ENCODE measurements around the gene SHD. TPM values are rescaled to one million over a fixed set of nuclear protein-coding genes. Genes with fewer than 3 reads are reported as not detected.

Gene SHD
- total and polyA plus RNA-seq, 12 donors: 0.03 to 0.37 (median 0.24) TPM; not detected in 8

DNA sequence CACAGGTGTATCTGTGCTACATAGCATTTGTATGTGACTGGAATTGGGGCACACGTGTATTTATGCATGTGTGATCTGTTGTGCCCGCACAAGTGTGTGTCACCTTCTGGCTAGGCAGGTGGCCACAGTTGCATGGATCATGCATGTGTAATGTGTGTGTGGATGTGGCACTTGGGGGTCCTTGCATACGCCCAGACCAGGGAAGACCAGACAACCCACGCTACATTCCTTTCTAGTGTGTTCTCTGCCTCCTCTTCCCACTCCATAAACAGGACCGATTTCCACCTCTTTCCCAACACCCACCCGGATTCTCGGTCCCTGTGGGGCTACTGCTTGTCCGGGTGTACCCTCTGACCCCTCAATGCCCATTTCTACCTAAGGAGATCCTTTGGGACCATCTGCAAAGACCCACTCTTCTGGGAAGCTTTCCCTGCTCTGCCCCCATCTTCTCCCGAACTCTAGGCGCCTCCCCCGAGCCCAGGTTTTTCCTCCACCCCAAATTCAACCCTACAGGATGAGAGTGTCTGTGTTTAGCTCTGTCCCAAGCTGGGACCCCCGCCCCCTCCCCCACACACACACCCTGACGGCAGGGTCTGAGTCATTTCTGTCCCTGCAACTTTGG, 47.3 kb downstream of the SHD start:
- ATAC-seq: no peak
- TF ChIP-seq, protein P1, sequence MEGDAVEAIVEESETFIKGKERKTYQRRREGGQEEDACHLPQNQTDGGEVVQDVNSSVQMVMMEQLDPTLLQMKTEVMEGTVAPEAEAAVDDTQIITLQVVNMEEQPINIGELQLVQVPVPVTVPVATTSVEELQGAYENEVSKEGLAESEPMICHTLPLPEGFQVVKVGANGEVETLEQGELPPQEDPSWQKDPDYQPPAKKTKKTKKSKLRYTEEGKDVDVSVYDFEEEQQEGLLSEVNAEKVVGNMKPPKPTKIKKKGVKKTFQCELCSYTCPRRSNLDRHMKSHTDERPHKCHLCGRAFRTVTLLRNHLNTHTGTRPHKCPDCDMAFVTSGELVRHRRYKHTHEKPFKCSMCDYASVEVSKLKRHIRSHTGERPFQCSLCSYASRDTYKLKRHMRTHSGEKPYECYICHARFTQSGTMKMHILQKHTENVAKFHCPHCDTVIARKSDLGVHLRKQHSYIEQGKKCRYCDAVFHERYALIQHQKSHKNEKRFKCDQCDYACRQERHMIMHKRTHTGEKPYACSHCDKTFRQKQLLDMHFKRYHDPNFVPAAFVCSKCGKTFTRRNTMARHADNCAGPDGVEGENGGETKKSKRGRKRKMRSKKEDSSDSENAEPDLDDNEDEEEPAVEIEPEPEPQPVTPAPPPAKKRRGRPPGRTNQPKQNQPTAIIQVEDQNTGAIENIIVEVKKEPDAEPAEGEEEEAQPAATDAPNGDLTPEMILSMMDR (IDR thresholded peaks at IDR 0.05): no peak
- intact Hi-C loops (cut with DNase I): loop anchor here in 2 of 10 donors (5.0 to 10.0 kb wide), 2 partner anchors 52 to 76 kb away; partner anchors contain the start of genes CHAF1A (in 1 of the 2), SH3GL1 (in 1 of the 2) and SHD (in 1 of the 2)
- no peak for DNase-seq
- H3K4me3 ChIP-seq: no peak overlapping the region
- H3K27me3 ChIP-seq: peaks cover 0 to 16% (median 0%) of the 10 kb centered on the region in 7 donors
- H3K27ac ChIP-seq: no peak overlapping the region
- H3K36me3 ChIP-seq: no peaks in the 10 kb centered on the region
- WGBS, 2 donors: 57 to 58% methylated on average over 13 of the region's 13 CpGs
- peaks cover 0 to 14% (median 0%) of the 10 kb centered on the region in 11 donors for H3K9me3 ChIP-seq
- H3K4me1 ChIP-seq: peaks cover 0 to 24% (median 21%) of the 10 kb centered on the region in 9 donors

DNA sequence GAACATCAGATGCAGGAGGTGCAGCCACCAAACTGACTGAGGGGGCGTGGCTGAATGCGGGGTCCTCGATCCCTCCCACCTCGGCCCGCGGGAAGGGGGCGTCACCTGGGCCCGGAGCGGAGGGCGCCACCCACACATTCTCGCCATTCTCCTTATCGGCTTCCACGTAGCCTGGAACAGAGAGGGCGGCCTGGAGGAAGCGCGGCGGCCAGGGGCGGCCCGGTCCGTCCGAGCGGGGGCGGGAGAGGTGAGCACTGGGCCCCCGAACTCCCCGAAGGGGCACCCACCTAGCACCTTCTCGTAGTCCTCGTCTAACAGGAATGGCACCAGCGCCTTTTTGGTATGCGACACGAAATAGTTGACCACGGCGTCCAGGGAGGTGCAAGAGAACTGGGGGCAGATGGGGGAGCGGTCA, 47.8 kb downstream of the SHD start:
- intact Hi-C loops (cut with DNase I): loop anchor here in 2 of 10 donors (5.0 to 10.0 kb wide), 2 partner anchors 52 to 75 kb away; partner anchors contain the start of genes CHAF1A (in 1 of the 2), SH3GL1 (in 1 of the 2) and SHD (in 1 of the 2)
- no peak for DNase-seq
- peak overlapping the region in 7 of 10 donors; percentile 45 to 59 (median 48) for H3K4me3 ChIP-seq
- WGBS, 2 donors: 8 to 14% methylated on average over 33 of the region's 33 CpGs
- H3K27me3 ChIP-seq: peaks cover 0 to 16% (median 0%) of the 10 kb centered on the region in 7 donors
- H3K27ac ChIP-seq: no peak overlapping the region
- TF ChIP-seq, protein P1 (IDR thresholded peaks at IDR 0.05): no peak
- H3K36me3 ChIP-seq: no peaks in the 10 kb centered on the region
- peaks cover 0 to 24% (median 21%) of the 10 kb centered on the region in 9 donors for H3K4me1 ChIP-seq
- no peak for ATAC-seq
- H3K9me3 ChIP-seq: peaks cover 0 to 9% (median 0%) of the 10 kb centered on the region in 11 donors

DNA sequence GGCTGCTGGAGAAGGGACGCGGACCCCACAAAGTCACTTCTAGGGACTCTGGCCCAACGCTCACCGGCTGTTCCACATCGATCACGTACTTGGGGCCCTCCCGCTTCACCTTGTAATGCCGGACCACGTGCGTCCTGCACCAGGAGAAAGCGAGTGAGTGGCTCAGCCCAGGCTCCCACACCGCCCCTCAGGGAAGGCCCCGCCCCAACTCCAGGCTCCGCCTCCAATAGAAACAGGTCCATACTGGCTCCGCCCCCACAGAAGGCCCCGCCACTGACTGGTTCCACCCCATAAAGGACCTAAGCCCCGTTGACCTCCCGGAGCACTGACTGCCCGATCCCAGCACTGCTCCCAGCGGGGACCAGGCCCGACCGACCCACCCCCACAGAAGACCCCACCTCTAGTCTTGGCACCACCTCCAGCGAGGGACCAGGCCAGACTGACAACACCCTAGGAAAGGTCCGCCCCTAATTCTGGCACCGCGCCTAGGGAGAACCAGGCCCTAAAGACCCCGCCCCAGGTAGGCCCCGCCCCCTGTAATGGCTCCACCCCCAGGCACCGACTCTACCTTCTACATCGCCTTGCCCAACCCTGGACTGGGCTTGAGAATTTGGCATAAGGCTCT, 48.3 kb downstream of the SHD start:
- peaks cover 0 to 24% (median 21%) of the 10 kb centered on the region in 9 donors for H3K4me1 ChIP-seq
- TF ChIP-seq, protein P1 (IDR thresholded peaks at IDR 0.05): no peak
- ATAC-seq (peak in 7 of 8 donors; percentile 15 to 70 (median 49)), DNase-seq (peak; percentile 58 to 78)
- intact Hi-C loops (cut with DNase I): loop anchor here in 2 of 10 donors (5.0 to 10.0 kb wide), 2 partner anchors 53 to 75 kb away; partner anchors contain the start of genes CHAF1A (in 1 of the 2), SH3GL1 (in 1 of the 2) and SHD (in 1 of the 2)
- no peak overlapping the region for H3K27ac ChIP-seq
- H3K9me3 ChIP-seq: peaks cover 0 to 6% (median 0%) of the 10 kb centered on the region in 11 donors
- 2 to 4% methylated on average over 30 of the region's 30 CpGs for WGBS, 2 donors
- H3K4me3 ChIP-seq: peak overlapping the region in 9 of 10 donors; percentile 23 to 59 (median 47)
- no peaks in the 10 kb centered on the region for H3K36me3 ChIP-seq
- peaks cover 0 to 16% (median 0%) of the 10 kb centered on the region in 7 donors for H3K27me3 ChIP-seq

DNA sequence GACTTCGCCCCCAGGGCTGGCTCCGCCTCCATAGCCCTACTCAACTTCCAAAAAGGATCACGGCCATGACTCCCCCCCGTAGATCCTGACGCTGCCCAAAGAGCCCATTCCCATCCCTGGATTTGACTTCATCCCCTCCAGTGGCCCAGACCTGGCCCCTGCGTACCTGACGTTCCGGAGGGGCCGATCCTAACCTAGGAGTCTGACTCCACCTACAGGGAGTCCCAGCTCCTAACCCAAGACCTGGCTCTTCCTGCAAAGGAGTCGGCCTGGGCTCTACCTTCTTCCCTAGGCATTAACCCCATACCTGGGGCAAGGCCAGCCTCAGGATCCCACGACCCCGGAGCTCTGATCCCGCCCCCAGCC, 48.8 kb downstream of the SHD start:
- WGBS, 2 donors: 13 to 15% methylated on average over 13 of the region's 13 CpGs
- Histone ChIP-seq H3K36me3 (no peaks in the 10 kb centered on the region), H3K4me3 (peak overlapping the region in 9 of 10 donors; percentile 23 to 59 (median 47)), H3K4me1 (peaks cover 0 to 24% (median 21%) of the 10 kb centered on the region in 9 donors), H3K27ac (peak overlapping the region in 1 of 10 donors; percentile 42), H3K27me3 (peaks cover 0 to 16% (median 0%) of the 10 kb centered on the region in 7 donors), H3K9me3 (peaks cover 0 to 2% (median 0%) of the 10 kb centered on the region in 11 donors)
- TF ChIP-seq, protein P1 (IDR thresholded peaks at IDR 0.05): no peak
- DNase-seq: no peak
- intact Hi-C loops (cut with DNase I): loop anchor here in 2 of 10 donors (5.0 to 10.0 kb wide), 2 partner anchors 53 to 74 kb away; partner anchors contain the start of genes CHAF1A (in 1 of the 2), SH3GL1 (in 1 of the 2) and SHD (in 1 of the 2)
- ATAC-seq: peak in 2 of 8 donors; percentile 4 to 27
